Peyer's patch (tissue), 4 donors: ENCODE results near the gene LDLRAD4.

Experiments
- CTCF ChIP-seq, 6 experiments: fragments of 450-650 bp in 4 of 6; fragments of 200-600 bp in 2 of 6; sonication (generic) in 1 of 6; IDR thresholded peaks; one replicate each; pipeline ENCODE4 v1.5.1; 2017 to 2019; ENCODE audit warnings: antibody characterized with exemption in 6 of 6, mild to moderate bottlenecking in 3 of 6, moderate library complexity in 1 of 6
- POLR2A ChIP-seq, 2 donors: fragments of 450-650 bp; IDR thresholded peaks; one replicate each; pipeline ENCODE4 v1.5.1; 2017; ENCODE audit warnings: antibody characterized with exemption in 2 of 2, mild to moderate bottlenecking in 2 of 2, moderate library complexity in 2 of 2

- TF ChIP-seq CTCF (IDR thresholded peaks at IDR 0.05) (no peak), POLR2A (IDR thresholded peaks at IDR 0.05) (no peak)
Measured at GRCh38 chr18:13451661-13452387, 233.3 kb downstream of the LDLRAD4 start.
